Ovary (tissue), 9 donors: ENCODE results near the gene SH3RF3. TPM values are rescaled to one million over a fixed set of nuclear protein-coding genes. Genes with fewer than 3 reads are reported as not detected.

Source experiments
- DNase-seq, 5 donors: peaks; one replicate each; pipeline ENCODE4 v3.0.0-alpha.2; 2019 to 2020
- H3K27ac ChIP-seq, 2 donors: fragments of 200-600 bp; one replicate each; pipeline versions ENCODE4 v1.5.1 to v1.8.0; 2019 to 2022
- H3K27me3 ChIP-seq: fragments of 200-600 bp; one replicate; pipeline ENCODE4 v1.8.0; 2022
- H3K36me3 ChIP-seq: fragments of 200-600 bp; sonication (generic); one replicate; pipeline ENCODE4 v1.5.1; 2019
- H3K4me1 ChIP-seq: one replicate; pipeline ENCODE4 v1.8.1; 2013; ENCODE audit warnings: mild to moderate bottlenecking, moderate library complexity; ENCODE audit not compliant: insufficient read depth
- H3K4me3 ChIP-seq: fragments of 200-600 bp; sonication (generic); one replicate; pipeline ENCODE4 v1.5.1; 2017
- H3K9me3 ChIP-seq, 2 donors: fragments of 200-600 bp in 1 of 2; sonication (generic) in 1 of 2; one replicate each; pipeline versions ENCODE4 v1.5.1 to v1.8.1; 2013 to 2019; ENCODE audit warnings: mild to moderate bottlenecking in 1 of 2, moderate library complexity in 1 of 2
- CTCF ChIP-seq, 3 donors: fragments of 450-650 bp in 2 of 3; fragments of 200-600 bp in 1 of 3; IDR thresholded peaks; one replicate each; pipeline versions ENCODE4 v1.5.1 to v1.8.0; 2016 to 2022; ENCODE audit warnings: antibody characterized with exemption in 3 of 3, mild to moderate bottlenecking in 1 of 3
- EP300 ChIP-seq: sonication (generic); formaldehyde crosslinking; IDR thresholded peaks from one replicate; pipeline ENCODE4 v1.6.1; 2017; ENCODE audit warnings: antibody characterized with exemption
- POLR2A ChIP-seq: fragments of 450-650 bp; IDR thresholded peaks from one replicate; pipeline ENCODE4 v1.6.1; 2017; ENCODE audit warnings: antibody characterized with exemption, mild to moderate bottlenecking, moderate library complexity
- WGBS, 3 donors: extraction: QIAGEN DNeasy Blood & Tissue Kit in 1 of 3; methylation state at CpG; one replicate each; pipeline versions ENCODE4 v1.1.5 to v1.1.7; 2013 to 2017; 5-methylcytosine and 5-hydroxymethylcytosine counted together
- intact Hi-C, 4 donors: fragments of 100-400 bp; cut with DNase I; formaldehyde crosslinking; loops; one replicate each; pipeline versions ENCODE4 v1.11.0 to v1.15.1; 2022 to 2023
- polyA plus RNA-seq, 2 donors: library from polyadenylated mRNA; stranded (reverse); fragments of 200-250 nt in 1 of 2; fragments of 350-450 nt in 1 of 2; fragmentation: Illumina TruSeq in 1 of 2; extraction: RNeasy Lipid Tissue Mini Kit (QIAGEN cat#74804) in 1 of 2; gene quantifications; one replicate each; pipeline ENCODE4 v1.2.3, GENCODE V29; 2013 to 2014
- total RNA-seq, 7 donors: library from RNA; depleted of rRNA in 2 of 7; stranded (reverse); fragments of >200 nt in 2 of 7; fragmentation: NEBNext Ultra II Directional in 3 of 7; extraction: Animal tissue kit (Norgen Biotek cat#: 25700) in 3 of 7; gene quantifications; one replicate each; pipeline versions ENCODE4 v1.1.0 to v1.2.4, GENCODE V29; 2016 to 2023
- donor health status: DM: no; HTN: no; CAD: no; lungs with moderate emphysema.
- donor health status: DM: no; HTN: no; CAD: no.
- donor health status: Bipolar disorder and iron deficiency.
- donor health status: DM: yes; HTN: yes; CAD: no.
- donor health status: DM: no; HTN: no; CAD: no.
- donor health status: DM: yes; HTN: yes; CAD: no.

Gene SH3RF3
- total and polyA plus RNA-seq, 9 donors = 2.7 to 10.1 (median 4.5) TPM

DNA sequence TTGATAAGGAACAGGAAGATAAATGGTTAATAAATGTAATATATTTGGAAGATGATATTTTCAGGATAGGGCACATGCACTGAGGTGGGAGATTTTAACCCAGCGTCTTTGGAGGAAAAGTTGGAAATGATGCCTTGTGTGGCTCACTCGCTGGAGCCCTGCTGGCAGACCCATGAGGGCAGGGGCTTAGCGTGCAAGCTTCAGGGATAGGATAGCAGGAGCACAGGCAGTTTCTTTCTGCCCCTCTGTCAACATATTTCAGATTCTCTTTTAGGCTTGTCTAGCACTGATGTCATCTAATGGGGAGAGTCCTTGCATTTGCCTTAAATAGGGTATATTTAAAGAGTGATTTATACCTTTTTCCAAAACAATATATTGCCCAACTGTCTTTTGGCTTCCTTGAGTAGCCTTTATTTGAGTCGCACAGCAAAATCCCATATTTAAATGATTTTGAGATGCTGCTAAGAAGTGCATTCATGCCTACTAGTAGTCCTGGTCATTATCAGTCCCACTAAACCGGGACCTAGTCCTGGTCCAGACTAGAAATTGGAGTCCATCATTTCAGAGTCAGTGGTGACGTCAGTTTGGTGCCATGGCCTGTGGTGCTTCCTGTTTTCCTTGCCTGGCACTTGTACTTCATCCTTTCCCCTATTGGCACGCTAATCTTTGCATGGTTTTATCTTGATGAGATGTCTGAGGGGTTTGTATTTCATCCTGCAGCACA, 45.8 kb downstream of the SH3RF3 start:
- DNase-seq = no peak
- H3K36me3 ChIP-seq = no peaks in the 10 kb centered on the region
- TF ChIP-seq POLR2A = no peak
- no peak for TF ChIP-seq EP300
- no peak for TF ChIP-seq CTCF (IDR thresholded peaks at IDR 0.05)
- peaks cover 25% of the 10 kb centered on the region for H3K4me1 ChIP-seq
- H3K27me3 ChIP-seq = no peaks in the 10 kb centered on the region
- intact Hi-C loops = loop anchor here in 1 of 4 donors (10.0 kb wide), 1 partner anchor 150 kb away; no protein-coding TSS in a partner anchor
- WGBS, 3 donors = 81 to 93% (median 92%) methylated on average over 7 of the region's 7 CpGs
- H3K9me3 ChIP-seq = no peaks in the 10 kb centered on the region
- no peak overlapping the region for H3K4me3 ChIP-seq
- peak overlapping the region in 1 of 2 donors; percentile 78 for H3K27ac ChIP-seq

DNA sequence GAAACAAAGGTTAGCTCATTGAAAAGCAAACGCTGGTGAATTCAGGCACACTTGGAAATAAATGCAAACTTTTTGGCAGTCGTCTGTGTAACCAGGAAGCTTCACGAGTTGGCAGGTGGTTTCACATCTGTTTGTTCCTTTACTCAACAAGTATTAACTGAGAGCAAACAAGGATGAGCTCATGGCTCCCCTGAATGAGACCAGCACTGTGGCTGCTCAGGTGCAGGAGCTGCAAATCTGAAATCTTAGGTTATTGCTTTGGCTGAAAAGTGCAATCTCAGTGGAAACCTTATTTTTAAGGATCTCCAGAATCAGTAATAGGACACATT, 46.3 kb downstream of the SH3RF3 start:
- Histone ChIP-seq H3K27ac (no peak overlapping the region), H3K4me3 (no peak overlapping the region), H3K4me1 (peaks cover 25% of the 10 kb centered on the region), H3K9me3 (no peaks in the 10 kb centered on the region), H3K36me3 (no peaks in the 10 kb centered on the region), H3K27me3 (no peaks in the 10 kb centered on the region)
- no peak for TF ChIP-seq POLR2A
- WGBS, 3 donors = 76 to 88% (median 83%) methylated on average over 3 of the region's 3 CpGs
- intact Hi-C loops = loop anchor here in 1 of 4 donors (10.0 kb wide), 1 partner anchor 149 kb away; no protein-coding TSS in a partner anchor
- no peak for DNase-seq

DNA sequence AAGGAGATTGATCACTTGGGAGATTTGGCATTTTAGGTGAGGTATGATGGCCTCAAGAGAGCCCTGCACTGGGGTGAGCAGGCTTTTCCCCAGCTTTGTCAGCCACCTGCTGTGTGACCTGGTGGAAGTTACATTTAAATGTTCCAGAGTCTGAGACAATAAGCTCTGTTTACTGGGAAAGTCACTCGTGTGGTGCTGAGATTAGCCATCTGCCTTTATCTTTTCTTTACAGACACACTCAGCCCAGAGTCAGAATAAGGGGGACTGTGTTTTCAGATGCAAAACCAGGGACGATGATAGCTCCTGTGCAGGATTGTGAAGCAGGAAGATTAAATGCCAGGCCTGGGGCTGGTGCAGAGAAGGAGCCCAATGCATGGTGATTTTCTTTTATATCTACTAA, 47.9 kb downstream of the SH3RF3 start:
- 58 to 70% (median 64%) methylated on average over 2 of the region's 2 CpGs for WGBS, 3 donors
- no peaks in the 10 kb centered on the region for H3K36me3 ChIP-seq
- H3K4me1 ChIP-seq = peaks cover 19% of the 10 kb centered on the region
- H3K4me3 ChIP-seq = no peak overlapping the region
- no peaks in the 10 kb centered on the region for H3K9me3 ChIP-seq
- no peak for TF ChIP-seq POLR2A
- TF ChIP-seq EP300 = no peak
- no peak for TF ChIP-seq CTCF (IDR thresholded peaks at IDR 0.05)
- no peak for DNase-seq
- intact Hi-C loops = loop anchor here in 1 of 4 donors (10.0 kb wide), 1 partner anchor 148 kb away; no protein-coding TSS in a partner anchor
- H3K27ac ChIP-seq = no peak overlapping the region
- H3K27me3 ChIP-seq = no peaks in the 10 kb centered on the region

DNA sequence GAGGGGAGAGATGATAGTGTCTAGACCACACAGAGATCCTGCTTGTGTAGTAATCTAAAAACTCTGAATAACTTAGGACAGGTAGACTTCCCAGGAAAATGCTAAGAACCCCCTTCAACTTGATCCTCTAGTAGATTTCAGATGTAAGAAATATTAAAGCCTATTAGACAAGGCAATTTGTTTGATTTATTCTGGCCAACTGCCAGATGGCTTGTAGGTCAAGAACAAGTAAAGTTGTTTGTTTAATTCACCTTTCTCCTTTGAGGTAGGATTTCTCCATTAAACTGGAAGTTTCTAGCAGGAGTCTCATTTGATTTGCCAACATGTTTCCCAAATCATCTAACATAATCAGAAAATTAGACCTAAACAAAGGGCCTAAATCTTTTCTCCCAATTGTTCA, 48.6 kb downstream of the SH3RF3 start:
- no peak overlapping the region for H3K4me3 ChIP-seq
- H3K9me3 ChIP-seq = no peaks in the 10 kb centered on the region
- H3K27ac ChIP-seq = no peak overlapping the region
- no peaks in the 10 kb centered on the region for H3K36me3 ChIP-seq
- no peaks in the 10 kb centered on the region for H3K27me3 ChIP-seq
- DNase-seq = no peak
- H3K4me1 ChIP-seq = peaks cover 13% of the 10 kb centered on the region
- TF ChIP-seq EP300 (no peak), POLR2A (no peak), CTCF (IDR thresholded peaks at IDR 0.05) (no peak)
- intact Hi-C loops = loop anchor here in 1 of 4 donors (10.0 kb wide), 1 partner anchor 147 kb away; no protein-coding TSS in a partner anchor

DNA sequence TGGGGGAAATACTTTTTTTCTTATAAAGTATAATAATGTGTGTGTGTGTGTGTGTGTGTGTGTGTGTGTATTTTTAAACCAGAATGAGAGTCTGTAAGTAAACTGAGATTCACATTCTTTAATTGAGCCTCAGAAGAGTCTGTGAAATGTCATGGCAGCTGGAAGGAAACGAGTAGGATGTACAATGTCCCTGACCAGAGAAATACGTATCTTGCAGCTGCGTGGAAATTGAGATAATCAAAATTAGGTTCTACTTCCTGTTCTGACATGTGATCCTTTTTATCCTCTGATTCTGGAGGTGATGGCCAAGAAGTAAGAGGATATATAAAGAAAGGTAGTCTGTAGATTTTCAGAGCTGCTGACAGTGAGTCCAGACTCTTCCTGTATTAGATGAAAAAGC, 50.0 kb downstream of the SH3RF3 start:
- WGBS, 3 donors = 68 to 74% (median 71%) methylated on average over 3 of the region's 3 CpGs
- H3K4me3 ChIP-seq = no peak overlapping the region
- DNase-seq = no peak
- H3K4me1 ChIP-seq = peaks cover 3% of the 10 kb centered on the region
- no peaks in the 10 kb centered on the region for H3K36me3 ChIP-seq
- no peak for TF ChIP-seq POLR2A
- no peak for TF ChIP-seq EP300
- no peak for TF ChIP-seq CTCF (IDR thresholded peaks at IDR 0.05)
- intact Hi-C loops = loop anchor here in 1 of 4 donors (10.0 kb wide), 1 partner anchor 146 kb away; no protein-coding TSS in a partner anchor
- H3K27me3 ChIP-seq = no peaks in the 10 kb centered on the region
- H3K9me3 ChIP-seq = no peaks in the 10 kb centered on the region
- H3K27ac ChIP-seq = no peak overlapping the region
